ENCODE results near the gene IL17RC.

DNA sequence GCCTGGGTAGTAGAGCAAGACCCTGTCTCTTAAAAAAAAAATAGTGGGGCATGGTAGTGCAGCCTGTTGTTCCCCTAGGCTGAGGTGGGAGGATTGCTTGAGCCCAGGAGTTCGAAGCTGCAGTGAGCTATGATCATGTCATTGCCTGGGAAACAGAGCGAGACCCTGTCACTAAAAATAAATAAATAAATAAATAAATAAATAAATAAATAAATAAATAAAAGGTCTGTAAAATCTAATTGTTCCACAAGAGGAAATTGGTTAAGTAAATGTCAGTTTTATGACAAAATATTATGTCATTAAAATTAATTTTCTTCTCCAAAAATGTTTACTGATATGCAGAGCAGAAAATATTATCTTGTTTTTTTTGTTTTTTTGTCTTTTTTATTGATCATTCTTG lies 22.1 kb downstream of the IL17RC start:
- TF ChIP-seq, protein P1, sequence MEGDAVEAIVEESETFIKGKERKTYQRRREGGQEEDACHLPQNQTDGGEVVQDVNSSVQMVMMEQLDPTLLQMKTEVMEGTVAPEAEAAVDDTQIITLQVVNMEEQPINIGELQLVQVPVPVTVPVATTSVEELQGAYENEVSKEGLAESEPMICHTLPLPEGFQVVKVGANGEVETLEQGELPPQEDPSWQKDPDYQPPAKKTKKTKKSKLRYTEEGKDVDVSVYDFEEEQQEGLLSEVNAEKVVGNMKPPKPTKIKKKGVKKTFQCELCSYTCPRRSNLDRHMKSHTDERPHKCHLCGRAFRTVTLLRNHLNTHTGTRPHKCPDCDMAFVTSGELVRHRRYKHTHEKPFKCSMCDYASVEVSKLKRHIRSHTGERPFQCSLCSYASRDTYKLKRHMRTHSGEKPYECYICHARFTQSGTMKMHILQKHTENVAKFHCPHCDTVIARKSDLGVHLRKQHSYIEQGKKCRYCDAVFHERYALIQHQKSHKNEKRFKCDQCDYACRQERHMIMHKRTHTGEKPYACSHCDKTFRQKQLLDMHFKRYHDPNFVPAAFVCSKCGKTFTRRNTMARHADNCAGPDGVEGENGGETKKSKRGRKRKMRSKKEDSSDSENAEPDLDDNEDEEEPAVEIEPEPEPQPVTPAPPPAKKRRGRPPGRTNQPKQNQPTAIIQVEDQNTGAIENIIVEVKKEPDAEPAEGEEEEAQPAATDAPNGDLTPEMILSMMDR (IDR thresholded peaks at IDR 0.05; ENCODE audit: insufficient read depth, low read length): no peak
- TF ChIP-seq SPI1 (IDR thresholded peaks at IDR 0.05; ENCODE audit: borderline replicate concordance, low read depth) (no peak), GABPA (IDR thresholded peaks at IDR 0.05; ENCODE audit: low read depth) (no peak), POLR2AphosphoS5 (IDR thresholded peaks at IDR 0.05; ENCODE audit: low read depth) (no peak)
- TF ChIP-seq, protein P2, sequence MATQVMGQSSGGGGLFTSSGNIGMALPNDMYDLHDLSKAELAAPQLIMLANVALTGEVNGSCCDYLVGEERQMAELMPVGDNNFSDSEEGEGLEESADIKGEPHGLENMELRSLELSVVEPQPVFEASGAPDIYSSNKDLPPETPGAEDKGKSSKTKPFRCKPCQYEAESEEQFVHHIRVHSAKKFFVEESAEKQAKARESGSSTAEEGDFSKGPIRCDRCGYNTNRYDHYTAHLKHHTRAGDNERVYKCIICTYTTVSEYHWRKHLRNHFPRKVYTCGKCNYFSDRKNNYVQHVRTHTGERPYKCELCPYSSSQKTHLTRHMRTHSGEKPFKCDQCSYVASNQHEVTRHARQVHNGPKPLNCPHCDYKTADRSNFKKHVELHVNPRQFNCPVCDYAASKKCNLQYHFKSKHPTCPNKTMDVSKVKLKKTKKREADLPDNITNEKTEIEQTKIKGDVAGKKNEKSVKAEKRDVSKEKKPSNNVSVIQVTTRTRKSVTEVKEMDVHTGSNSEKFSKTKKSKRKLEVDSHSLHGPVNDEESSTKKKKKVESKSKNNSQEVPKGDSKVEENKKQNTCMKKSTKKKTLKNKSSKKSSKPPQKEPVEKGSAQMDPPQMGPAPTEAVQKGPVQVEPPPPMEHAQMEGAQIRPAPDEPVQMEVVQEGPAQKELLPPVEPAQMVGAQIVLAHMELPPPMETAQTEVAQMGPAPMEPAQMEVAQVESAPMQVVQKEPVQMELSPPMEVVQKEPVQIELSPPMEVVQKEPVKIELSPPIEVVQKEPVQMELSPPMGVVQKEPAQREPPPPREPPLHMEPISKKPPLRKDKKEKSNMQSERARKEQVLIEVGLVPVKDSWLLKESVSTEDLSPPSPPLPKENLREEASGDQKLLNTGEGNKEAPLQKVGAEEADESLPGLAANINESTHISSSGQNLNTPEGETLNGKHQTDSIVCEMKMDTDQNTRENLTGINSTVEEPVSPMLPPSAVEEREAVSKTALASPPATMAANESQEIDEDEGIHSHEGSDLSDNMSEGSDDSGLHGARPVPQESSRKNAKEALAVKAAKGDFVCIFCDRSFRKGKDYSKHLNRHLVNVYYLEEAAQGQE (IDR thresholded peaks at IDR 0.05; ENCODE audit: insufficient replicate concordance, low read depth): no peak

All from HL-60 (cell line).